Activated naive CD4-positive, alpha-beta T cell treated with anti-CD3 and anti-CD28 coated beads, Interleukin-2, amount 50 U/mL, for 72 hours (primary cell): Measurements from ENCODE around the gene TRIM22. TPM values are rescaled to one million over a fixed set of nuclear protein-coding genes. Genes with fewer than 3 reads are reported as not detected.
"Not testable (repeated sequence)": the region's sequence is repeated elsewhere in the genome, so short reads cannot be mapped to it uniquely, and the experiment has no call there.

Experiments used
- ATAC-seq, 2 donors: fragments of 150-1000 bp; cut with Tn5 transposase; 2 replicates each; pipeline ENCODE4 v1.10.0; 2021; ENCODE audit warnings: mild to moderate bottlenecking in 2 of 2, moderate library complexity in 2 of 2
- DNase-seq, 2 donors: peaks; one replicate each; pipeline ENCODE4 v3.0.0; 2021 to 2022; ENCODE audit warnings: low spot score in 2 of 2
- H3K27ac Mint-ChIP-seq, 2 donors: one replicate each; pipeline ENCODE4 v1.8.0; 2022; ENCODE audit warnings: mild to moderate bottlenecking in 2 of 2, mixed read lengths in 2 of 2
- H3K36me3 Mint-ChIP-seq, 2 donors: one replicate each; pipeline ENCODE4 v1.8.0; 2022; ENCODE audit warnings: mixed read lengths in 2 of 2
- H3K9me3 Mint-ChIP-seq, 2 donors: one replicate each; pipeline ENCODE4 v1.8.0; 2022; ENCODE audit warnings: mixed read lengths in 2 of 2
- total RNA-seq, 2 donors: library from RNA; stranded (reverse); gene quantifications; one replicate each; pipeline ENCODE4 v1.2.3, GENCODE V29; 2022

TRIM22 gene, protein sequence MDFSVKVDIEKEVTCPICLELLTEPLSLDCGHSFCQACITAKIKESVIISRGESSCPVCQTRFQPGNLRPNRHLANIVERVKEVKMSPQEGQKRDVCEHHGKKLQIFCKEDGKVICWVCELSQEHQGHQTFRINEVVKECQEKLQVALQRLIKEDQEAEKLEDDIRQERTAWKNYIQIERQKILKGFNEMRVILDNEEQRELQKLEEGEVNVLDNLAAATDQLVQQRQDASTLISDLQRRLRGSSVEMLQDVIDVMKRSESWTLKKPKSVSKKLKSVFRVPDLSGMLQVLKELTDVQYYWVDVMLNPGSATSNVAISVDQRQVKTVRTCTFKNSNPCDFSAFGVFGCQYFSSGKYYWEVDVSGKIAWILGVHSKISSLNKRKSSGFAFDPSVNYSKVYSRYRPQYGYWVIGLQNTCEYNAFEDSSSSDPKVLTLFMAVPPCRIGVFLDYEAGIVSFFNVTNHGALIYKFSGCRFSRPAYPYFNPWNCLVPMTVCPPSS
- 100 to 1,000 TPM; 151 to 228 TPM for total RNA-seq

GRCh38 chr11:5689551-5689983 lies at the start of gene TRIM22:
TRIM22 (plus strand) TSS chr11:5689790; CDS start chr11:5696233, 6,443 bp downstream.
- peak; percentile 65 to 71 for ATAC-seq
- peaks cover 27 to 35% of the 10 kb centered on the region in 2 donors for H3K36me3 Mint-ChIP-seq
- no peaks in the 10 kb centered on the region for H3K9me3 Mint-ChIP-seq
- peak within 1 kb of the TSS; percentile 97 to 99 for H3K27ac Mint-ChIP-seq
- peak; percentile 52 to 67 for DNase-seq

- ATAC-seq (no peak), DNase-seq (no peak)
- Mint-ChIP-seq H3K36me3 (peaks cover 8 to 18% of the 10 kb centered on the region in 2 donors), H3K27ac (no peak overlapping the region), H3K9me3 (no peaks in the 10 kb centered on the region)
These were observed 49.6 kb upstream of the TRIM22 start for GRCh38 chr11:5639953-5640352.

DNA sequence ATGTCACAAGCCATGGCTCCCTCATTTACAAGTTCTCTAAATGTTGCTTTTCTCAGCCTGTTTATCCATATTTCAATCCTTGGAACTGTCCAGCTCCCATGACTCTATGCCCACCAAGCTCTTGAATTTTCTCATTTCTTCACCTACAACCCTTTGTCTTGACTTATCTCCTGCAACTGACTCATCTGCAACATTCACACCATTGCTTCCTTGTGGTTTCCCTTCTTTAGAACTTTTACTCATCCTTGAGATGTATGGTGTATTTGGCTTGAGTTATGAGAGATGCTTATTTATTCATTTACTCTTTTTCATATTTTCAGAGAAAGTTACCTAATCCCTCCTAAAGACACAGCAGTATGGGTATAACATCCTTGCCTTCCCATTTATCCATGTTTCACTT lies 46.0 kb upstream of the TRIM22 start:
- DNase-seq, result no peak
- peak; percentile 78 to 98 for ATAC-seq
- peak overlapping the region; percentile 22 to 63 for H3K27ac Mint-ChIP-seq
- peaks cover 8 to 18% of the 10 kb centered on the region in 2 donors for H3K36me3 Mint-ChIP-seq
- no peaks in the 10 kb centered on the region for H3K9me3 Mint-ChIP-seq

DNA sequence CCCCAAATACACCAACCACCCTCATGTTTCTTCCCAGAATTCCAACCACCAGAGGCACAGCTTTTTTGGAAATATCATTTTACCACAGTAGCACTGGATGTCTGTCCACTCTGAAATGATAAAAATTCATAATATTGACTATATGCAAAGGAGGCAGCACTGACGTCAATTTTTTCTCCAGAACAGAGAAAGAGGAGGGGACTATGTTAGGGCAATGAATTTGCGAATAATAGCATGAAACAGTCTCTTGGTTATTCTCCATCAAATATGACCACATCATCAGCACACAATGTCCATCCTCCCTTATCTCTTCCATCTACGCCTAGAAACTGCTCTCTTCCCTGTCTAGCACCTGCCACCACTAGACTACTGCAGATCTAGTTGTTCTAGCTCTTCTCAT lies 43.5 kb upstream of the TRIM22 start:
- DNase-seq, result no peak
- no peak for ATAC-seq
- no peaks in the 10 kb centered on the region for H3K9me3 Mint-ChIP-seq
- peaks cover 3 to 12% of the 10 kb centered on the region in 2 donors for H3K36me3 Mint-ChIP-seq
- no peak overlapping the region for H3K27ac Mint-ChIP-seq

GRCh38 chr11:5655474-5655873 lies 34.1 kb upstream of the TRIM22 start:
- DNase-seq, result no peak
- Mint-ChIP-seq H3K27ac (no peak overlapping the region), H3K36me3 (peaks cover 9 to 10% of the 10 kb centered on the region in 2 donors), H3K9me3 (peaks cover 4 to 14% of the 10 kb centered on the region in 2 donors)
- no peak for ATAC-seq

DNA sequence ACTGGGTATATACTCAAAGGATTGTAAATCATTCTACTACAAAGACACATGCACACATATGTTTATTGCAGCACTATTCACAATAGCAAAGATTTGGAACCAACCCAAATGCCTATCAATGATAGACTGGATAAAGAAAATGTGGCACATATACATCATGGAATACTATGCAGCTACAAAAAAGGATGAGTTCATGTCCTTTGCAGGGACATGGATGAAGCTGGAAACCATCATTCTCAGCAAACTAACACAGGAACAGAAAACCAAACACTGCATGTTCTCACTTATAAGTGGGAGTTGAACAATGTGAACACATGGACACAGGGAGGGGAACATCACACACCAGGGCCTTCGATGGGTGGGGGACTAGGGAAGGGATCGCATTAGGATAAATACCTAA lies 32.6 kb upstream of the TRIM22 start:
- peaks cover 9 to 10% of the 10 kb centered on the region in 2 donors for H3K36me3 Mint-ChIP-seq
- peak overlapping the region in 1 of 2 donors; percentile 56 for H3K27ac Mint-ChIP-seq
- not testable (repeated sequence) for DNase-seq, ATAC-seq
- H3K9me3 Mint-ChIP-seq, result peaks cover 4 to 13% of the 10 kb centered on the region in 2 donors

GRCh38 chr11:5658318-5658717 lies 31.3 kb upstream of the TRIM22 start:
- Mint-ChIP-seq H3K27ac (no peak overlapping the region), H3K9me3 (peaks cover 0 to 5% of the 10 kb centered on the region in 2 donors), H3K36me3 (peaks cover 9 to 10% of the 10 kb centered on the region in 2 donors)
- DNase-seq (no peak), ATAC-seq (no peak)

- H3K36me3 Mint-ChIP-seq, result no peaks in the 10 kb centered on the region
- DNase-seq, result no peak
- H3K27ac Mint-ChIP-seq, result no peak overlapping the region
- H3K9me3 Mint-ChIP-seq, result peaks cover 0 to 2% of the 10 kb centered on the region in 2 donors
- ATAC-seq, result no peak
These were observed 26.1 kb upstream of the TRIM22 start for GRCh38 chr11:5663511-5663910.

DNA sequence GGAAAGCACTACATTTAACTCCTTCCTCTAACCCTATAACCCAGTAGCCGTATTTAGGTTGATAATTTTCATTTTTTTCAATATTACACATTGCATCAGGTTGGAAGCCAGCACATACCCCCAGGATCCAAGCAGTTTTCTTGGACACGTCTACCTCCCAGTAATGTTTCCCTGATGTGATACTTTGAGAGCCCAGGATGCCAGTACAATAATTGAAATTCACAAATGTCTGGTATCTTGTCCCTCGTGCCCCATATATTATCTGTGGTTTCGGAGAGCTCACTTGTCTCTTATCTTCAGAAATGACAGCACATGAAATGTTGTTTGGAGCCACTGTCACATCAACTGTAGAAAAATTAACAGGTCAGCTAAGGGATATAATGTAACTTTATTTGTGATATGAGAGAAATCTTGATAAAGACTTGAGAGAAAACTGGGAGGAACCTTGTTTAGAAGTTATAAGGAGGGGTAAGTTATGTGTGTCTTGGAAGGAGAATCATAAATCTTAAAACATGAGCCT lies 24.5 kb upstream of the TRIM22 start:
- DNase-seq, result no peak
- no peak for ATAC-seq
- no peaks in the 10 kb centered on the region for H3K36me3 Mint-ChIP-seq
- no peak overlapping the region for H3K27ac Mint-ChIP-seq
- H3K9me3 Mint-ChIP-seq, result no peaks in the 10 kb centered on the region

DNA sequence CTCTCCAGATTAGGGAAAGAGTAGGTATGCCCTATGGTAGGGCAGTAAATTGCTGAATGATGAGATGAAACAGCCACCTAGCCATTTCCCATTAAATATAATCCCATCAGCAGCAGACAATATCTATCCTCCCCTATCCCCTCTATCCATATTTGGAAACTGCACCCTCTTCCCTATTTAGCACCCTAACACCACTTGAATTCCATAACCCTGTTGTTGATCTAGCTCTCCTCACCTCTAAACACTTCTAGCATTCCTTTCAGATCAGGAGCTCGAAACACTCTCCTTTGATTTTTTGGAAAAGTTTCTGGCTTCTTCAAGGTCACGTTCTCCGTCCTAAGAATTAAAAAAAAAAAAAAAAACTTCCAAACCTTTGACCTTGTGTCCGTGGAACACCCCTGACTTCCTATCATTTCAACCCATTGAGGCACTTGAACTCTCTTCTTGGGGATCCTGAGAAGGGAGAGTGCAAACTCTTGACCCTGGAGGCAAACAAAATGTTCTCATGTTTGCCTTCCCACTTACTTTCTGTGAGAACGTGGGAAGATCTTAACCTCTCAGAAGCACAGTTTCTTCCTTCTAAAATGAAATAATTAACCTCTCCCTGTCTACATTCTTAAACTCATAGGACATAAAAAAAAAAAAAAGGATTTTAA lies 23.7 kb upstream of the TRIM22 start:
- Mint-ChIP-seq H3K9me3 (no peaks in the 10 kb centered on the region), H3K36me3 (no peaks in the 10 kb centered on the region), H3K27ac (no peak overlapping the region)
- ATAC-seq (no peak), DNase-seq (no peak)

DNA sequence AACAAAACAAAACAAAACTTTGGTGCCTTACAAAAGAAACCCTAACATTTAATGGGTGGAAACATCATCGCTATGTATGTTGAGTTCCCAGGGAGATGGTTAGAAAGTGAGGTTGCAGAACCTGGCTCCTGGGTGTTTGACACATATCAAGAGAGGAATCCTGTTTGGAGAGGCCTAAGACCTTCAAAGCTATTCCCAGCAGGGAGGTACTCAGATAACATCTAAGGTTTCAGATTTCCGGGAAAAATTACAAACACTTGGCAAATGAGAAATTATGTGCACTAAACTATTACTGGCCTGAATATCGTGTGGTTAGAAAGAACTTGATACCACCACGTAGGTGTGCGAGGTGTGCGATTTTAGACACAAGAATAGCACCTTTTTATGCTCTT lies 23.2 kb upstream of the TRIM22 start:
- Mint-ChIP-seq H3K27ac (no peak overlapping the region), H3K36me3 (no peaks in the 10 kb centered on the region), H3K9me3 (no peaks in the 10 kb centered on the region)
- no peak for ATAC-seq
- DNase-seq, result no peak

- ATAC-seq, result no peak
- Mint-ChIP-seq H3K36me3 (peaks cover 6 to 7% of the 10 kb centered on the region in 2 donors), H3K27ac (no peak overlapping the region), H3K9me3 (no peaks in the 10 kb centered on the region)
- DNase-seq, result no peak
These were observed 17.8 kb upstream of the TRIM22 start for GRCh38 chr11:5671831-5672230.

DNA sequence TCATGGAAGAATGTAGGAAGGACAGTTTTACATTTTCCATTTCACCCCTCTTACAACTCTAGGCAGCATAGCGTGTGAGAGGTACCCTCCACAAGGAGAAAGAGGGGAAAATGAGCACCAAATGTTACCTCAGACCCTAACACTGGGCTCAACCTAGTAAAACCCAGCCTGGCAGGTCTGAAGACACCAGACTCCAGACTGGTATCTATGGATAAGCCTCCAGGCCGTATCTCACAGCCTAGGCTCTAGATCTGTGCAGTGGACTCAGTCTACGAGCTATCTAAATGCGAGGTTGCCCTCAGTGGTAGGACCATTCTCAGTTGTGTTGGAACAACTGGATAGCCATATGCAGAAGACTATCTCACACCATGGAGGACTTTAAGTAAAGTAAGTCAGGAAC lies 15.2 kb upstream of the TRIM22 start:
- H3K36me3 Mint-ChIP-seq, result peaks cover 23 to 25% of the 10 kb centered on the region in 2 donors
- DNase-seq, result no peak
- ATAC-seq, result no peak
- H3K9me3 Mint-ChIP-seq, result no peaks in the 10 kb centered on the region
- H3K27ac Mint-ChIP-seq, result no peak overlapping the region

DNA sequence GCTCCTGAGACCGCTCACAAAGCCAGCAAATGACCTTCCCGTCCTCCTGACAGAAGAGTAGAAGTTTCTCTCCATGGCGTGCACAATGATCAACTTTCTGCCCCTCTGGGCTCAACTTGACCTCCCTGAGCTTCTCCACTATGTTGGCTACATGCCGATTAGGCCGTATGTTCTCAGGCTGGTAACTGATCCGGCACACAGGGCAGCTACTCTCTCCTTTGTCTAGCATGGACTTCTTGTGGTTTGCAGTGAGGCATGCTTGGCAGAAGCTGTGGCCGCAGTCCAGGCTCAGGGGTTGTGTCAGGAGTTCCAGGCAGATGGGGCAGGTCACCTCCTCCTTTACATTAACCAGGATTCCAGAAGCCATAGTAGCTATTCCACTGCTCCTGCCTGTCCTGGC lies 9.8 kb upstream of the TRIM22 start:
- Mint-ChIP-seq H3K36me3 (peaks cover 32 to 36% of the 10 kb centered on the region in 2 donors), H3K9me3 (no peaks in the 10 kb centered on the region), H3K27ac (peak overlapping the region in 1 of 2 donors; percentile 16)
- DNase-seq (no peak), ATAC-seq (no peak)

DNA sequence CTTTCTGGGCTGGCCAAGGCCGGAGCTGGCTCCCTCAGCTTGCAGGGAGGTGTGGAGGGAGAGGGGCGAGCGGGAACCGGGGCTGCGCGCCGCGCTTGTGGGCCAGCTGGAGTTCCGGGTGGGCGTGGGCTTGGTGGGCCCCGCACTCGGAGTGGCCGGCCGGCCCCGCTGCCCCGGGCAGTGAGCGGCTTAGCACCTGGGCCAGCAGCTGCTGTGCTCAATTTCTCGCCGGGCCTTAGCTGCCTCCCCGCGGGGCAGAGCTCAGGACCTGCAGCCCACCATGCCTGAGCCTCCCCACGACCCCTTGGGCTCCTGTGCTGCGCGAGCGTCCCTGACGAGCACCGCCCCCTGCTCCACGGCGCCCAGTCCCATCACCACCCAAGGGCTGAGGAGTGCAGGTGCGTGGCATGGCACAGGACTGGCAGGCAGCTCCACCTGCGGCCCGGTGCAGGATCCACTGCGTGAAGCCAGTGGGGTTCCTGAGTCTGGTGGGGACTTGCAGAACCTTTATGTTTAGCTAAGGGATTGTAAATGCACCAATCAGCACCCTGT lies 6.6 kb upstream of the TRIM22 start:
- peak overlapping the region in 1 of 2 donors; percentile 95 for H3K27ac Mint-ChIP-seq
- not testable (repeated sequence) for DNase-seq
- peaks cover 29 to 30% of the 10 kb centered on the region in 2 donors for H3K36me3 Mint-ChIP-seq

DNA sequence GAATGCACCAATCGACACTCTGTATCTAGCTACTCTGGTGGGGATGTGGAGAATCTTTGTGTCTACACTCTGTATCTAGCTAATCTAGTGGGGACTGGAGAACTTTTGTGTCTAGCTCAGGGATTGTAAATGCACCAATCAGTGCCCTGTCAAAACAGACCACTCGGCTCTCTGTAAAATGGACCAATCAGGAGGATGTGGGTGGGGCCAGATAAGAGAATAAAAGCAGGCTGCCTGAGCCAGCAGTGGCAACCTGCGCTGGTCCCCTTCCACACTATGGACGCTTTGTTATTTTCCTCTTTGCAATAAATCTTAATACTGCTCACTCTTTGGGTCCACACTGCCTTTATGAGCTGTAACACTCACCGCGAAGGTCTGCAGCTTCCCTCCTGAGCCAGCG lies 6.0 kb upstream of the TRIM22 start:
- peak; percentile 30 to 56 for DNase-seq
- peak overlapping the region; percentile 95 to 99 for H3K27ac Mint-ChIP-seq
- not testable (repeated sequence) for H3K9me3 Mint-ChIP-seq, ATAC-seq
- H3K36me3 Mint-ChIP-seq, result peaks cover 22 to 23% of the 10 kb centered on the region in 2 donors

More for the DNA sequence above, 6.6 kb upstream of the TRIM22 start:
- not testable (repeated sequence) for H3K9me3 Mint-ChIP-seq, ATAC-seq
